ENCODE measurements around the gene MS4A13.

DNA sequence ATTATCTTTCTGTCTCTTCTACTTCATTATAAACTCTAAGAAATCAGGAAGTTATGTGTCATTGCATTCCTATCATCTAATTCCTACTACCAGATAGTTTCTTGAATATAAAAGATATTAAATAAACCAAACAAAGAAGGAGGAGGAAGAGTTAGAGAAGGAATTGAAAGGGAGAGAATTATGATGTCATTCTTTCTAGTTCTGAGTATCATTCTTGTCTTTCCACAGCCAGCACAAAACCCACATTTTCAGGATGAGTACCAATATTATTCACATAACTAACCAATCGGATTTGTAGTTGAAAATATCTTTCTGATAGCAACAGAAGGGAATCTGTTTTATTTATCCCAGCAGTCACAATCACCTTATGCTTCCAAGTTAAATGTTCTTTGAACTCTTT, 13.3 kb downstream of the MS4A13 start:
- no peak for TF ChIP-seq CTCF (IDR thresholded peaks at IDR 0.05; ENCODE audit: low read depth, low read length)
- TF ChIP-seq EZH2phosphoT487 (IDR thresholded peaks at IDR 0.05; ENCODE audit: low read depth) = no peak
